Measurements from ENCODE around the gene ADAMTS13.

Gene ADAMTS13

DNA sequence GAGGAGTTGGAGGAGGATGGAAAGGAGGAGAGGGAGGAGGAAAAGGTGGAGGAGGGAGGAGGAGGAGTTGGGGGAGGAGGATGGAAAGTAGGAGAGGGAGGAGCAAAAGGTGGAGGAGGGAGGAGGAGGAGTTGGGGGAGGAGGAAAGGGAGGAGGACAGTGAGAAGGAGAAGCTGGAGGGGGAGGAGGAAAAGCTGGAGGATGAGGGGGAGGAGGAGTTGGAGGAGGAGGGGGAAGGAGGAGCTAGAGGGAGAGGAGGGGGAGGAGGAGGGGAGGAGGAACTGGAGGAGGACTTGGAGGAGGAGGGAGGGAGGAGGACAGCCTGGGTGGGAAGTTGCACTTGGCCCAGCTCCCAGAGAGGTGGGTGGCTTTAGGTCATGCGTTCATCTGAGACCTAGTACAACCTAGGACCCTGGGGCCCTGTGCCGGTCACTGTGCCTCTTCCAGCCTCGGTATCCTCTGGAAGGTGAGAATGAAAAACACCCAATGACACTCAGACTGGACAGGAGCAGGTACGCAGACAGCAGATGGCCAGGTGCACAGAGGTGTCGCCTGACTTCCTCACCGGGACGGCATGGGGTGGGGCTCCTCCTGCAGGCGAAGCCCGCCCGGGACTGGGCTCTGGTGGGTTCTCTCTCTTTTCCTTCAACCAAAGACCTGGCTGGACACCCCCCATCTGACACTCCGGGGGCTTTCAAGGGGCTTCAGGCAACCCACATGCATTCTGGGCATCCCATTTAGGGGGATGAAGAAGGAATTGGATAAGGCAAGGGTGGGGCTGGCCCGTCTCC is 68.9 kb downstream of the ADAMTS13 start:
- DNase-seq (ENCODE audit: low read depth): no peak

DNA sequence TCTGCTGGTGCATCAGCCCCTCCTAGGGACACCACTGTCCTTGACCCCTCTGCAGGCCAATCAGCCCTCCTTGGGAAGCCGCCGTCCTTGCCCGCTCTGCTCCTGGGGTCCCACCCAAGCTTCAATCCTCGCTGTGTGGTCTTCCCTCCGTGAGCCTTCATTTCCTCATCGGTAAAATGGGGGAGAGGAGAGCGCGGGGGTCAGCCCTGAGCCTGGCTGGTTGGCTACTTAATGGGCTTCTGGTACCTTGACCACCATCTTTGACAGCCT is 69.4 kb downstream of the ADAMTS13 start:
- DNase-seq (ENCODE audit: low read depth): no peak

DNA sequence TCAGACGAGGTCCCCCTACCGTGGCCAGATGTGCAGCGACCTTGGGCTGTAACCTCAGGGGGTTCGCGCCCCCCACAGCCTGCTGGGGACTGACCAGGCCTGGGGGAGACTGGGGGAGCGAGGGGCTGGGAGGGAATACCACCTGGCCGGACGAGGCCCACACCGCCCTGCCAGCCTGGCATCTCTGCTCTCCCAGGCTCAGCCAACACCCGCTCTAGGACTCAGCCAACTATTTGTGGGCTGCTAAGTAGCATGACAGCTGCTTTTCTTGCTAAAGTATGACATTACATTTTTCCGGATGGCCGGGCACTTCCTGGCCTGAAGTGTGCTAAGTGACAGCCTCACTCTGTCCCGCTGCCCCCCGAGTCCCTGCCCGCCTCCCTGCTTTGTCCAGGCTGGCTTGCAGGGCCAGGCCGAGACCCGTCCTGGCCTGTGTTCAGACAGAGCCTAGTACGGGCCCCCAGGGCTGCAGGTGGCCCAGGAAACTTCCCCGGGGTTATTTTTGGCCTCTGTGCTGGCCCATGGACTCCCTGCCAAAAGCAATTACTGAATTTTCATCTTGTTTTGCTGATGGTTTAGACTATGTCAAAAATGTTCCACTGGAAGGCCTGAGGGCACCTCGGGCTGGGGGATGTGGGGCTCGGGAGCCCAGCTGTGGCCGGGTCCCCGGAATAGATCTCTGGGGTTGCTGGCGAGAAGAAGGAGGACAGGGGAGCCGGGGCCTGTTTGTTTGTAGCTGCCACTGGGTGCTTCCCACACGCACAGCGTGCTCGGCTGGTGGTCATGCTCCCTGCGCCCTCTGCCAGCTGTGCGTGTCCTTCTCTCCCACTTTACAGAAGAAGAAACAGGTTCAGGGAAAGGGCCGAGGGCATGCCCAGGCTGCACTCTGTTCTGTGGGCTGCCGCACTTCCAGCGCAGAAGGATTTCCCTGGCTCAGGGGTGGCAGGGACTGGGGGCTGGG is 70.2 kb downstream of the ADAMTS13 start:
- no peak for DNase-seq (ENCODE audit: low read depth)

DNA sequence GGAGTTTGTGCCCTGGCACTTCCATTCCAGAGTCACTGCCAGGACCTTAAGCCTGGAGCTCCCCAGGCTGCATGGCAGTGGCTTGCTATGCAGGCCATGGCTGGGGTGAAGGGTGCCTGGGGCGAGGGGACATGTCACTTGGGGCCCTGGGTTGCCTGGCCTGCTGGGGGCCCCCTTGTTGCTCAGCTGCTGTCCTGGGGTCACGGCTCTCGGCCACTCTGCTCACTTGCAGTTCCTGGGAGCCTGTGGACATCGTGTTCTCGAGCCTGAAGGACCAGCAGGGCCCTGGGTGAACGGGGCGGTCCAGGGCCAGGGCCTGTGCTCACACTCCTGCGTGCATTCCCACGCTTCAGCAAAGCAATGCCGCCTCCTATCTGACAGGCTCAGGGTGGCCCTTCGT is 71.3 kb downstream of the ADAMTS13 start:
- no peak for DNase-seq (ENCODE audit: low read depth)

DNA sequence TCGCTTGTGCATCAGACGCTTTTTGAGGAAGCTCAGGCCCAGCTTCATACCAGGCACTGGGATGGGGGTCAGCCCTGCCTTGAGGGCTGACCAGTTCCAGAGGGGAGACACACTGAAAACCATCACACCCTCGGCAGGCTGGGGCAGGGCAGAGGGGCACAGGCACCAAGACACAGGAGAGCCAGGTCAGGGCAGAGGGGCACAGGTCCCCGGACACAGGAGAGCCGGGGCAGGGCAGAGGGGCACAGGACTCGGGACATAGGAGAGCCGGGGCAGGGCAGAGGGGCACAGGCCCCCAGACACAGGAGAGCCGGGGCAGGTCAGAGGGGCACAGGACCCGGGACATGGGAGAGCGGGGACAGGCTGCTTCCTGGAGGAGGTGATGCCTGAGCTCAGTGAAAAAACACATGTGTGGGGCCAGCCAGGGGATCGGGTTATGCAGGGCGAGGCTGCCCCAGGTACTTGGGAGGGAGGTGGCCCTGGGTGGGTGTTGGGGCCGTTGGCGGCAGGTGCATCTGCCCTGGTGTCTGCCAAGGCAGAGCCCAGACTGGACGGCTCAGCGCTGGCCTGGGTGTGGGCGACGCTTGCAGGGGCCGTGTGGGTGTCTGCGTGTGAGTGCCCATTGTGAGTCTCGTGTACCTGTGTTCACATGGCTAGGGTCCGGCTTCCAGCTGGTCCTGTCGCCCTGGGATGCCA is 71.8 kb downstream of the ADAMTS13 start:
- no peak for DNase-seq (ENCODE audit: low read depth)

DNA sequence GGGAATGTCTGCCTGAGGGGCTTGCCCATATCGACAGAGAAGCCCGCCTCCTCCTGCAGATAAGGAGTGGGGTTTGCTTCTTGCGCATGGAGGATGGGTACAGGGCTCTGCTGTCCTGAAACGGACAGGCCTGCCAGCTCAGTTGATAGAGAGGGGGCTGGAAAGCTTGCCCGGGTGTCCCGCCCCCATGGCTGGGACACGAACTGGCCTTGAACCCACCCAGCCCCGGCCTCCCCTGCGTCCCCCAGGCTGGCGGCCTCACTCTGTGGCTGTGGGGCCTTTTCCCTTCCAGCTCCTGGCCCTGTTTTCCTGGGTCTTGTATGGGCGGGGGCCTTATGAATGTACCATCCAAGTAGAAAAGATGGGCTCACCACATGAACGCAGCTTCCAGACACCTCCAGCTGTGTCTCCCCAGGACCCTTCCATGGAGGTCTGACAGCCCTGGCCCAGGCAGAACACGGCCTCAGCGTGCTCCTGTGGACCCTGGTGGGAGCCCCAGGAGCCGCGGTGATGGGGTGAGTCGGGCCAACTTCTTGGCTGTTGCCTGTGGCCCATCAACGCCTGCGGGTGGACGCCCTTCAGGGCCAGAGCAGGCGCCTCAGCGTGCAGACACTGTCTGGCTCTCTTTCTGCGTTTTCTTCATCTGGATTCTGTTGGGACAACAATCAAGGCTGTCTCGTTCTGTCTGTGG is 72.6 kb downstream of the ADAMTS13 start:
- DNase-seq (ENCODE audit: low read depth): no peak

DNA sequence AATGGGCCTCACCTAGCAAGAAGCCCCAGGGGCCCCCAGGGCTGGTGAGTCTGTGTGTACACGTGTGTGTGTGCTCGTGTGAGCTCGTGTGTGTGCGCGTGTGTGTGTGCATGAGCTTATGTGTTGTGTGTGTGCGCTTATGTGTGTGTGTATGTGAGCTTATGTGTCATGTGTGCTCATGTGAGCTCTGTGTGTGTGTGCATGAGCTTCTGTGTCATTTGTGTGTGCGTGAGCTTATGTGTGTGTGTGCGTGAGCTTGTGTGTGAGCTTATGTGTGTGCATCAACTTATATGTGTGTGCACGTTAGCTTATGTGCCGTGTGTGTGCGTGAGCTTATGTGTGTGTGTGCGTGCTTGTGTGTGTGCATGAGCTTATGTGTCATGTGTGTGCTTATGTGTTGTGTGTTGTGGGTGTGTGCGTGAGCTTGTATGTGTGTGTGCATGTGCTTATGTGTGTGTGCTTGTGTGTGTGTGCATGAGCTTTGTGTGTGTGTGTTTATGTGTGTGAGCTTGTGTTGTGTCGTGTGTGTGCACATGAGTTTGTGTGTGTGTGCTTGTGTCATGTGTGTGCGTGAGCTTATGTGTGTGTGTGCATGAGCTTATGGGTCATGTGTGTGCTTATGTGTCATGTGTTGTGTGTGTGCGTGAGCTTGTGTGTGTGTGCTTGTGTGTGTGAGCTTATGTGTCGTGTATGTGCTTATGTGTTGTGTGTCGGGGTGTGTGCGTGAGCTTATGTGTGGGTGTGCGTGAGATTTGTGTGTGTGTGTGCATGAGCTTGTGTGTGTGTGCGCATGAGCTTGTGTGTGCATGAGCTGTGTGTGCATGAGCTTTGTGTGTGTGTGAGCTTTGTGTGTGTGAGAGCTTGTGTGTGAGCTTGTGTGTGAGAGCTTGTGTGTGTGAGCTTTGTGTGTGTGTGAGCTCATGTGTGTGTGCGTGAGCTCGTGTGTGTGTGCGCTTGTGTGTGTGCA is 73.4 kb downstream of the ADAMTS13 start:
- DNase-seq (ENCODE audit: low read depth): no peak

DNA sequence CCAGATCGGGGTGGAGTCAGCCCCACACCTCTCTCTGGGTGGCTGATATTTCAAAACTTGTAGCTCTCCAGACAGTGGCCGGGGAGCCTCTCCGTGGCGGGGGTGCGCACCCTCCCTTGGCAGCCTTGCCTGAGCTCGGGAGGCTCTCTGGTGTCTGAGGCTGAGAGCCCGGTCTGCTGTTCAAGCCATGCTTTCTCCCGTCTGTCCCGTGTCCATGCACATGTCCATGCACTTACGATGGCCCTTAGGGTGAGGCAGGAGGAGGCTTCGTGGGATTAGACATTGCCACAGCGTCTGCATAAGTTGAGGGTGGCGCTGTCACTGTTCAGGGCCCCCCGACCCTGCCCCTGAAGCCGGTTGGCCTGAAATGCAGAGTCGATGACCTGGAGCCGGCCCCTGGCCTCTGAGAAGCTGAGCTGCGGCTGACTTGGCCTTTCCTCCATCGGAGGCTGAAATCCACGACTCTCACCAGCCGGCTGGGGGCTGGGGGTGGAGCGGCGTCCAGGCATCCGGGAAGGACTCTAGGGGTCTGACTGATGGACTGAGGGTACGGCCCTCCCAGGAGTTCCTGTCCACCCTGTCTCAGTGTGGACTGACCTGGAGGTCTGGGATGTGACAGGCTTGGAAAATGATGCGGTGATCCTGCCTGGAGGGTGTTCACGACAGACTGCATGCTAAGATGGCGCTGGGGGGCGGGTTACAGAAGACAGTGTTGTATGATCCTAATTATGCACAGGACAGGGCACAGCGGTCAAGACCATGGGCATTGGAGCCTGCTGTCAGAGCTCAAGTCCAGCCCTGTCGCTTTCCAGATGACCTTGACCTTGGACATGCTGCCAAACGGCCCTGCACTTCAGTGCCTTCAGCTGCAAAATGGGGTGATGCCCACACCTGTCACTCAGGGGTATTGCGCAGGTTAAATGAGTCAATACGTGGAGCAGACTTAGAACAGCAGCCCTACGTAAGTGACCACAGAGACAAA is 75.0 kb downstream of the ADAMTS13 start:
- no peak for DNase-seq (ENCODE audit: low read depth)

DNA sequence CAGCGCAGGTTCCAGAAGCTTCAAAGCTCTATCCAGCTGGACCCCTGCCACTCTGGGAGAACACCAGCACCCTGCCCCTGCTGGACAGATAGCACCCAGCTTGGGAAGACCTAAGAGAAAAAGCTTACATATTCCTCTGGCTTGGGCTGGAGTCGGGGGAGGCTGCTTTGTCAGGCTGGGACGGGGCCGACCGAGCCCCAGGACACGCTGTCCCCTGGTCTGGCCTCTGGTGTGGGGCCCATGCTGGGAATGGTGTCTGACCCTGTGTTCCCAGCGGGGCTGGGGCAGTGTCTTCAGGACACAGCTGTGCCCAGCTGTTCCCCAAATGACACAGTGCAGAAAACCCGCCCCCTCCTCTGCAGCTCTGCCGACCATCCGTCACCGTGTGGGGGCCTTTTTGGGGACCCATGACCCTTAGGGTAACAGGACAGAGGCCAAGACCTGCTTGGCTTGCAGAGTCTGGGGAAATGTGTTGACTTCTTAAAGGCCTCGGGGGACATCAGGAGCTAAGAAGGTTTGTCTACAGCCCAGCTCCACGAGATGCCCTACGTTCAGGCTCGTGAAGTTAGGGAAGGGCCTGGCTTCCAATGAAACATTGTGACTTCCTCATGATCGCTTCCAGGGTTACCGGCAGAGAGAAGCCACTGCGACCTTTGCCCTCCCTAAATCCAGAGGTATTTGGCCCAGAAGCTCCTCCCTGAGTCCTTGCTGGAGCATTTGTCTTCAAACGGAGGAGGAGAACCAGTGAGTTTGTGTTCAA is 77.1 kb downstream of the ADAMTS13 start:
- DNase-seq (ENCODE audit: low read depth): no peak

DNA sequence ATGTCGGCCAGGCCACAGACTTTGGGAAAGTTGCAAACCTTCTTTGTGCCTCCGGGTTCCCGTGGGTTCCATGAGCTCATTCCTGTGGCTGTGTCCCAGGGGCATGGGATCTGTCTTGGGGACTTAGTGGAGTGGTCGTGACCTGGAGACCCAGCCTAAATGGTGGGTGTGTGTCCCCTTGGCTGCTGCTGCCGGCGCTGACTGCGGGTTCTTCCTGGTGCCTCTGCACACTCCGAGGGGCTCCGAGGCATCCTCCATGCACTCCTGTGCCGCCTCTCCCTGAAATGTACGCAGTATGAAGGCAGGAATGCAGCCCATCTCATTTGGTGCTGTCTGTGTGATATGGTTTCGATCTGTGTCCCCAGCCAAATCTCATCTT is 77.7 kb downstream of the ADAMTS13 start:
- no peak for DNase-seq (ENCODE audit: low read depth)

DNA sequence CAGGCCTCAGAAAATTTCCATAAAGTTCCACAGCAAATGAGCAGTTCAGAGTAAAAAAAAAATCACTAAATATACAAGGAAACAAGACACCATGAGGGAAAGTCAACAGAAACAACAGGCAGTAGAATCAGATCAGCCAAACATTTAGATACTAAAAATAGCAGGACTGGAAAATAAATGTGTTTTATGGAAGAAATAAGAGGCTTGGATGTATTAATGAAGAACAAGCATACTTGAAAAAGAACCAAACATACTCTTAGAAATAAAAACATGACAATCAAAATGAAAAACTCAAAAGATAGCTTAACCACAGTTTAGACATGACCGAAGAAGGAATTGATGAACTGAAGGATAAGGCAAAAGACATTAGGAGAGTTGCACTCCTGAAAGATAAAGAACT is 79.9 kb downstream of the ADAMTS13 start:
- DNase-seq (ENCODE audit: low read depth): no peak

DNA sequence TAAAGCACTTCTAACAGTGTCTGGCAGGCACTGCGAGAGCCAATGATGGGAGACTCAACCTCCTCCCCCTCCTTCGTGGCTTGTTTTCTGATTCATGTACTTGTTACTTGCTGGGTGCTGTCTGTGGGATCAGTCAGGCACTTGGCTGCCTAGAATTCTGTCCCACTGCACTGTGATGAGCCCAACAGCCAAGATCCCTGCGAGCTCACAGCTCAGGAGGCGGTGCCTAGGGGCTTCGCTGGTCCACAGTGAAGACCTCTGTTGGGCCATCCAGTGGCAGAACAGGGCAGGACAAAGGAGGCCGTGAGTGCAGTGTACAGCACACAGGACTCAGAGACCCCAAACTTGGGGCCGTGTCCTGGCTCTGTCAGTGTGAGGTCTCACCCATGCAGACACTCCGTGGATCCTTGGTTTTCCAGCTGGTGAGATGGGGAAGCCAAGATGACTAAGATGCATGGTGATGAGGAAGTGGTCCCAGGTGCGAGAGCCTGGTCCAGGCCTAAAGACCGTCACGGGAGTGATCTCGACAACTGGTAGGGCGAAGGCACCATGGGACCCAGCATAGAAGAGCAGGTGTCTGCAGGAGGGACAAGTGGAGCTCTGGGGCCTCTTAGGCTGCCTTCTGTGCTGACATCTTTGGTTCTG is 83.1 kb downstream of the ADAMTS13 start:
- no peak for DNase-seq (ENCODE audit: low read depth)

DNA sequence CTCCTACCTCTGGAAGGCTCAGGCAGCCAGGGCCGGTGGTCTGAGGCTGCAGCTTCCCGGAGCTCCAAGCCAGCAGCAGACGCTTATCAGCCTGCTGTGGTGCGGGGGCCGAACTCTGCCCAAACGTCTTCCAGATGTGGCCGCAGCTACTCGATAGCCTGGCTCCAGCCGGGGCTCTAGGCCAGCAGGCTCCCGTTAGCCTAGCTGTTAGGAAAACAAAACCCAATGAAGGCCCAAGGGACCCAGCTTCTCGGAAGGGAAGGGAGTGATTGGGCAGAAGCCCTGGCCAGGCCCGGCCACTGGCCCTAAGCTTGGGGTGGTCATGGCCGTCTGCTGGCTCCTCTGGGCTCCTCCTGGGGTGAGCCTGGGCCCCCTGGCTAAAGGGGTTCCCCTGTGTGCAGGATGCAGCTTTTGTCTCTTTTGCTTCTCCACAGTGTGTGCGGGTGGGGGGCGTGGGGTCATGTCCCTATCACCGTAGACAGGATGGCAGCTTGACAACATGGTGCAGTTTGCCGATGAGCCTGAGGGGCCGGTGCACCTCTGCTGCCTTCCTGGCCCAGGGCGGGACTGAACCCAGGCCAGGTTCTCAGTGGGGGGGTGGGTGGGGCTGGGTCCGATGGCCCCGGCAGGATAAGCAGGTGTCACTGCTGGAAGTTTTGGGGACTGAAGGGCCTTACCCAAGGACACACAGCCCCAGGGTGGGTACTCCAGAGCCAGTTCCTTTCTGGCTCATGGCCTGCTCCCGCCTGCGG is 83.9 kb downstream of the ADAMTS13 start:
- DNase-seq (ENCODE audit: low read depth): no peak

DNA sequence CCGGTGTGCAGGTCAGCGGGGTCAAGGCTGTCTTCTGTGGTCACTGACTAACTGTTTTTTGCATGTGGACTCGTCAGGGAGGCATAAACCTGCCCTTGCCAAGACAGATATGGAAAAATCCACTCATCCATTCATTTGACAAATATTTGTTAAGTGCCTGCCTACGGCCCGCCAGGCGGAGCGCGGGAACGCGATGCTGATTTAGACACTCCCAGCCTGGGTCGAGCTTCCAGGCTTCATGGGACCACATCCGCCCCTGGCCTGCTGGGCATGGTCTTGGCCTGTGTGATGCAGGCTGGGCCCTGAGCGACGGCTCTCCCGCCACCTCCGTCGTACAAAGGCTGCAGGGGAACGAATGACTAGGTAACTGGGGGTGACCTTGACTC is 84.5 kb downstream of the ADAMTS13 start:
- peak; percentile 57 for DNase-seq (ENCODE audit: low read depth)

DNA sequence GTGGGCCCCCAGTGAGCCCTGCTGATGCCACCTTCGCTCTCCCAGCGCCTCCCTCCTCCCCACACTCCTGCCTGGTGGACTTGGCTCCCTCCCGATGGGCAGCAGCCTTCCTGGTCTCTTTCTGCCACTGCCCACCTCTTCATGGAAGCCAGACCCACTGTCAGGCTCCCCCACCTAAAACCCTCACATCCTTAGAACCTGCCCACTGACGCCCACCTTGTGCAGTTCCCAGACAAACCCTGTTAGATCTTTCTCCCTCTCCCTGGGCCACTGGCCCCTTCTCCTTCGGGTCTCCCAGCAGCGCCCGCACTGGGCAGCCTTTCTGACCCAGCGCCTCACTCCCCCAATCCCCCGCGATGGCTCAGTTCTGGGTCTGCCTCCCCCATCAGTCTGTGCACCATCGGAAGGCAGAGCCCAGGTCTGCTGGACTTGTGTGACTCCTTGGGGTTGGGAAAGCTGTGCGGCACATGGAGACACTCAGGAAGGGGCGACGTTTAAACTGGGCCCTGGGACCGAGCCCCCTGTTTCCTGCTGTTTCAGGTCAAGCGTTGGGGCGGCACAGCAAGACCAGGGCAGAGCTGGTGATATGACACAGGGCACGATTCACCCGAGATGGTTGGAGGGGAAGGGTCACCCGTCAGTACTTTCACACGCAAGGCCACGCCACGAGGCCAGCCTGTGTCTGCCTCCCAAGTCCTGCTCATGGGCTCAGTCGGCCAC is 85.2 kb downstream of the ADAMTS13 start:
- DNase-seq (ENCODE audit: low read depth): no peak

DNA sequence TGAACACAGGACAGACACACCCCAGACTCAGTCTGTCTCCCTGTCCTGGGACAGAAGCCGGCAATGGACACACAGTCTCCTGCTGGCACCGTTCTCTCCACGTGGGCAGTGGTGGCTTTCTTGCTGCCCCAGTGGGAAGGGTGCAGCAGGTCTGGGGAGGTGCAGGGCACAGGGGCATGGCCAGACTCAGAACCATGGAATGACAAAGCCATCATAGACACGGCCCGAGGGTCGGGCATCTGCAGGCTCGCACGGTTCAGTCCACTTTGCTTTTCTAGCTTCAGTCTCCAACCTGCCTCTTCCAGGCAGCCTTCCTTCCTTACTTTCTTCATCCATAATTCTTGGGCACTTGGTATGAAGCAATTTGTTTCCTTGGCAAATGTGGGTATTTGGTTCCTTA is 85.9 kb downstream of the ADAMTS13 start:
- DNase-seq (ENCODE audit: low read depth): no peak
